ENCODE measurements around the gene MEGF6. TPM values are rescaled to one million over a fixed set of nuclear protein-coding genes. Genes with fewer than 3 reads are reported as not detected.

Gene MEGF6
- total and polyA plus RNA-seq, 7 donors = 0.67 to 5.5 (median 3.7) TPM

DNA sequence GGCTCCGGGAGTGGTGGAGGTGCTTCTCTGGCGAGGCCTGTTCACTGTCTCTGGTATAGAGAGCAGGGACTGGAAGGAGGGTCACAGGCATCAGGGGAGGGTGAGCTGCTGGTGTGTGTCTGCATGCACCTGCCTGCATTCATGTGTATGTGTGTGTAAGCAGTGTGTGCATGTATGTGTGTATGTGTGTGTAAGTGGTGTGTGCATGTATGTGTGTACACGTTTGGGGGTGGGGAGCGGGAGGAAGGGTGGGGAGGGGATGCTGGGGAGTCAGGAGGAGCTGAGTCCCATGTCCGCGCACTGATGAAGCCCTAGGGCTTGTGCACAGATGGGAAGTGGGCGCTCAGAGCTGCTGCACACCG is 107.8 kb downstream of the MEGF6 start:
- WGBS, 3 donors = 85 to 89% (median 86%) methylated on average over 8 of the region's 8 CpGs
- intact Hi-C loops (cut with DNase I) = no loop called here
- no peak overlapping the region for H3K4me3 ChIP-seq
- H3K36me3 ChIP-seq (ENCODE audit: insufficient read depth in 1 of 2, low read depth in 1 of 2) = no peaks in the 10 kb centered on the region
- TF ChIP-seq, protein P1, sequence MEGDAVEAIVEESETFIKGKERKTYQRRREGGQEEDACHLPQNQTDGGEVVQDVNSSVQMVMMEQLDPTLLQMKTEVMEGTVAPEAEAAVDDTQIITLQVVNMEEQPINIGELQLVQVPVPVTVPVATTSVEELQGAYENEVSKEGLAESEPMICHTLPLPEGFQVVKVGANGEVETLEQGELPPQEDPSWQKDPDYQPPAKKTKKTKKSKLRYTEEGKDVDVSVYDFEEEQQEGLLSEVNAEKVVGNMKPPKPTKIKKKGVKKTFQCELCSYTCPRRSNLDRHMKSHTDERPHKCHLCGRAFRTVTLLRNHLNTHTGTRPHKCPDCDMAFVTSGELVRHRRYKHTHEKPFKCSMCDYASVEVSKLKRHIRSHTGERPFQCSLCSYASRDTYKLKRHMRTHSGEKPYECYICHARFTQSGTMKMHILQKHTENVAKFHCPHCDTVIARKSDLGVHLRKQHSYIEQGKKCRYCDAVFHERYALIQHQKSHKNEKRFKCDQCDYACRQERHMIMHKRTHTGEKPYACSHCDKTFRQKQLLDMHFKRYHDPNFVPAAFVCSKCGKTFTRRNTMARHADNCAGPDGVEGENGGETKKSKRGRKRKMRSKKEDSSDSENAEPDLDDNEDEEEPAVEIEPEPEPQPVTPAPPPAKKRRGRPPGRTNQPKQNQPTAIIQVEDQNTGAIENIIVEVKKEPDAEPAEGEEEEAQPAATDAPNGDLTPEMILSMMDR (IDR thresholded peaks at IDR 0.05) = no peak
- DNase-seq (no peak), ATAC-seq (no peak)
- H3K27me3 ChIP-seq (ENCODE audit: insufficient read depth in 3 of 3, low read length in 2 of 3) = no peaks in the 10 kb centered on the region
- H3K9me3 ChIP-seq = no peaks in the 10 kb centered on the region
- H3K4me1 ChIP-seq = peaks cover 18% of the 10 kb centered on the region
- peak overlapping the region; percentile 88 for H3K27ac ChIP-seq

DNA sequence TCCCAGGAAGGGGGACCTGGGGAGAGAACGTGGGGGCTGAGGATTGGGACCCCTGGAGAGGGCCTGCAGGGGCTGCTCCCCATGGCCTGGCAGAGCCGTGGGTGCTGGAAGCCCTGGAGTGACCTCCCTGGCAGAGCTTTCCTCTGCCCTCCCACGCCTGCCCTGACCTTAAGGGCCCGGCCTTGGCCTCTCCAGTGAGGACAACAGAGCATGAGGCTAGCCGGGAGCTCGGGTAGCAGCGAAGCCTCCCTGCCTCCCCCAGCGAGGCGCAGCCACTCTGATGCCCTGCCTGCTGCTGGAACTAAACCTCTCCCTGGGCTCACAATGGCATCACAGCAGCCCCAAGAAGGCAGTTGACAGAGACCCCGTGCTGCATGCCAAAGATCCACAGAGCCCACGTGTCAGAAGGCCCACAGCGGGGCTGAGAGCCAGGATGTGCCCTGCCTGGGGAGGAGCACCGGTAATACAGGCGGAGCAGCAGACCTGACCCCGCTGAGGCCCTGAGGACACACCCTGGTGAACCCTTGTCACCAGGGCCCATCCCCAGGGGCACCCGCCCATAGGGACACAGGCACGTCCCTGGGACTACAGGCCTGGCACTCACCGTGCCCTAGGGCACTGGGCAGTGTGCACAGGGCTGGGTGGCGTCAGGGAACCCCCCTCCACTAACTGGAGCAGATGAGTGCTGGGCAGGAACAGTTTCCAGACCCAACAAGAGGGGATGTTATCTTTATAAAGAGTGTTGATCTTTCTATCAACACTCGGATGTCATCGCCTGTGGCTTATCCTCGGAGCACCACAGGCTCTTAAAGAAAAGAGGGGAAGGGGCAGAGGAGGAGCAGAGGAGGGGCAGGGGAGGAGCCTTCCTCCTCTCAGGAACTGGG is 108.4 kb downstream of the MEGF6 start:
- TF ChIP-seq, protein P1 (IDR thresholded peaks at IDR 0.05) = no peak
- no peak for DNase-seq
- H3K27me3 ChIP-seq (ENCODE audit: insufficient read depth in 3 of 3, low read length in 2 of 3) = no peaks in the 10 kb centered on the region
- H3K36me3 ChIP-seq (ENCODE audit: insufficient read depth in 1 of 2, low read depth in 1 of 2) = no peaks in the 10 kb centered on the region
- WGBS, 3 donors = 83 to 88% (median 84%) methylated on average over 21 to 22 of the region's 22 CpGs
- H3K9me3 ChIP-seq = no peaks in the 10 kb centered on the region
- intact Hi-C loops (cut with DNase I) = no loop called here
- H3K4me1 ChIP-seq = peaks cover 18% of the 10 kb centered on the region
- no peak overlapping the region for H3K27ac ChIP-seq
- H3K4me3 ChIP-seq = no peak overlapping the region
- no peak for ATAC-seq

DNA sequence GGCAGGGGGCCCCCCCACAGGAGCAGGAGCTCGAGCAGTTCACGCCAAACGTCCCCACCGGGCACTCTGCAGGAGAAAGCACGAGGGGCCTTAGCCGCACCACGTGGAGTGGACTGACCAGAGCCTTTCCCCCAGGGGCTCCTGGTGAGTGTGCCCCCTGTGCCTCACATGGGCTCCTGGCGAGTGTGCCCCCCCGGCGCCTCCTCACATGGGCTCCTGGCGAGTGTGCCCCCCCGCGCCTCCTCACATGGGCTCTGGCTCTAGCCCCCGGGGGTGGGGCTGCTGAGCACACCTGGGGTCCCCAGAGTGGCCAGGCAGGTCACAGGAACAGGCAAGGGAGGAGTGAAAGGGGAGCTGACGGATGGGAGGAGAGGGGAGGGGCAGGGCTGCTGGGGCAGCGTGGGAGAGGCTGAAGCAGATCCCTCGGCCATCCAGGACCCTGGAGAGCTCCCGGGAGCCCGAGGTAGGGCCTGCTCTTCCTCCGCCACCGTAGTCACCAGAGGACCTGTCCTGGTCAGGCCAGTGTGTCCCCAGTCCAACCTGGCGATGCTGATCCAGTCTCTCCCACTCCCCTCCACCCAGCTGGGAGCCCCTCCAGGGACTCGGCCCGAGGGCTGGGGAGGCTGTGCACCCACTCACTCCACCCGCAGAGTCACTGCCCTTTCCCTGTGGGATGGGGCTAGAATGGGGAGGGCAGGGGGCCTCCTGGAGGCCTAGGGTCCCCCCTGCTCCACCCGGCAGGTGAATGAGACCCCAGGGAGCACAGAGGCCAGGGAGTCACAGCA is 109.3 kb downstream of the MEGF6 start:
- peak; percentile 61 to 82 for DNase-seq
- peak in 2 of 4 donors; percentile 25 to 28 for ATAC-seq
- TF ChIP-seq, protein P1 (IDR thresholded peaks at IDR 0.05) = no peak
- Histone ChIP-seq H3K27me3 (ENCODE audit: insufficient read depth in 3 of 3, low read length in 2 of 3) (no peaks in the 10 kb centered on the region), H3K9me3 (no peaks in the 10 kb centered on the region), H3K36me3 (ENCODE audit: insufficient read depth in 1 of 2, low read depth in 1 of 2) (no peaks in the 10 kb centered on the region), H3K4me1 (peaks cover 18% of the 10 kb centered on the region), H3K4me3 (no peak overlapping the region), H3K27ac (no peak overlapping the region)
- intact Hi-C loops (cut with DNase I) = no loop called here
- WGBS, 3 donors = 54 to 66% (median 56%) methylated on average over 20 to 26 of the region's 26 CpGs

DNA sequence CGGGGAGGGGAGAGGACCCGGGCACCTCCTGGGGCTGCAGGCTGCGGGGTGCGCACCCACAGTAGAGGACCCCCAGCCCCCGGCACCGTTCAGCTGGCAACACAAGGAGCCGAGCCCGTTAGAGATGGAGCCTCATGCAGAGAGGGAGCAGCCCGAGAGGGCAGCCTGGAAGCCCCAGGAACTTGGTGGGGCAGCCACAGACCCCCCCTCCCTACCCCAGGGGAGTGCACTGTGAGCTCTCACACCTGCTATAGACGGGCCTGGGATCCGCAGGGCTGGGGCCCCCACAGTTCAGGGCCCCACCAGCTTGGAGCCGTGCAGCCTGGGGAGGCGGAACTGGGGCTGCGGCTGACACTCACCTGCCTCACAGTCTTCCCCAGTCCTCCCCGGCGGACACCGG is 109.9 kb downstream of the MEGF6 start:
- no peak for DNase-seq
- ATAC-seq = no peak
- intact Hi-C loops (cut with DNase I) = no loop called here
- TF ChIP-seq, protein P1 (IDR thresholded peaks at IDR 0.05) = no peak
- peaks cover 18% of the 10 kb centered on the region for H3K4me1 ChIP-seq
- no peaks in the 10 kb centered on the region for H3K27me3 ChIP-seq (ENCODE audit: insufficient read depth in 3 of 3, low read length in 2 of 3)
- WGBS, 3 donors = 53 to 72% (median 59%) methylated on average over 13 to 17 of the region's 17 CpGs
- H3K36me3 ChIP-seq (ENCODE audit: insufficient read depth in 1 of 2, low read depth in 1 of 2) = no peaks in the 10 kb centered on the region
- H3K27ac ChIP-seq = no peak overlapping the region
- H3K9me3 ChIP-seq = no peaks in the 10 kb centered on the region
- no peak overlapping the region for H3K4me3 ChIP-seq
